Adrenal gland (tissue), 5 donors: Measurements from ENCODE around the gene GNAT2.

Source experiments
- POLR2A ChIP-seq, 2 donors: fragments of 450-650 bp; IDR thresholded peaks; one replicate each; pipeline ENCODE4 v1.6.1; 2017; ENCODE audit warnings: antibody characterized with exemption in 2 of 2, mild to moderate bottlenecking in 2 of 2, moderate library complexity in 1 of 2
- TF ChIP-seq, protein P1 (sequence below), 6 experiments: fragments of 450-650 bp in 4 of 6; fragments of 200-600 bp in 2 of 6; sonication (generic) in 1 of 6; IDR thresholded peaks; 1 replicate in 5 of 6; 2 replicates in 1 of 6; pipeline versions ENCODE4 v1.5.1 to v1.8.0; 2016 to 2021; ENCODE audit warnings: antibody characterized with exemption in 6 of 6, mild to moderate bottlenecking in 2 of 6, moderate library complexity in 1 of 6
- donor health status: DM: no; HTN: no; CAD: no.

DNA sequence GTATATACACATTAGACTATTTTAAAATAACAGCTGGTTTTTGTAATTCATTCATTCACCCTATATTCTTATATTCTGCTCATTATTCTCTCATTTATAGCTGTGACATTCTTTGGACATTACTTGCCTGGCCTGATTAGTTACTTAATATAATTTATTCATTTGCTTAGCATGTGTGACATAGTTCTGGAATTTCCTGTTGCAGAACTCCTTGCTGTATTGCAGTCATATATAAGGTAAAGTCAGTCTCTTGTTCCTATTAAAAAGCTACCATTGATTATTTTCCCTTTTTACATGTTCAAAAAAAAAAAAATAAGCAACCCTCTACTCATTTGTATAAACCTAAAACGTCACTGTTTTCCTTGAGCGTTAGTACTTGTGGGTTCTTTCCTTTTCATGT lies 23.9 kb downstream of the GNAT2 start:
- TF ChIP-seq, protein P1, sequence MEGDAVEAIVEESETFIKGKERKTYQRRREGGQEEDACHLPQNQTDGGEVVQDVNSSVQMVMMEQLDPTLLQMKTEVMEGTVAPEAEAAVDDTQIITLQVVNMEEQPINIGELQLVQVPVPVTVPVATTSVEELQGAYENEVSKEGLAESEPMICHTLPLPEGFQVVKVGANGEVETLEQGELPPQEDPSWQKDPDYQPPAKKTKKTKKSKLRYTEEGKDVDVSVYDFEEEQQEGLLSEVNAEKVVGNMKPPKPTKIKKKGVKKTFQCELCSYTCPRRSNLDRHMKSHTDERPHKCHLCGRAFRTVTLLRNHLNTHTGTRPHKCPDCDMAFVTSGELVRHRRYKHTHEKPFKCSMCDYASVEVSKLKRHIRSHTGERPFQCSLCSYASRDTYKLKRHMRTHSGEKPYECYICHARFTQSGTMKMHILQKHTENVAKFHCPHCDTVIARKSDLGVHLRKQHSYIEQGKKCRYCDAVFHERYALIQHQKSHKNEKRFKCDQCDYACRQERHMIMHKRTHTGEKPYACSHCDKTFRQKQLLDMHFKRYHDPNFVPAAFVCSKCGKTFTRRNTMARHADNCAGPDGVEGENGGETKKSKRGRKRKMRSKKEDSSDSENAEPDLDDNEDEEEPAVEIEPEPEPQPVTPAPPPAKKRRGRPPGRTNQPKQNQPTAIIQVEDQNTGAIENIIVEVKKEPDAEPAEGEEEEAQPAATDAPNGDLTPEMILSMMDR (IDR thresholded peaks at IDR 0.05): no peak
- TF ChIP-seq POLR2A (IDR thresholded peaks at IDR 0.05): no peak
